DOHH2 (cell line): ENCODE data around the gene LRP2.

Source experiments
- CTCF ChIP-seq: fragments of 200-600 bp; sonication (generic); IDR thresholded peaks from one replicate; pipeline ENCODE4 v1.5.1; 2014; ENCODE audit warnings: antibody characterized with exemption, mild to moderate bottlenecking, low read depth, low read length; ENCODE audit not compliant: poor library complexity, severe bottlenecking
- EZH2phosphoT487 ChIP-seq: fragments of 200-600 bp; sonication (generic); IDR thresholded peaks from 2 replicates; pipeline ENCODE4 v1.6.1; 2017; ENCODE audit warnings: borderline replicate concordance, mild to moderate bottlenecking, antibody characterized with exemption, low read length, moderate library complexity, mixed read lengths

GRCh38 chr2:169178804-169179390 lies 183.4 kb downstream of the LRP2 start:
- no peak for TF ChIP-seq CTCF
- no peak for TF ChIP-seq EZH2phosphoT487
